H1 (cell line): Measurements from ENCODE around the gene UROD.

Source experiments
- CTCF ChIP-seq, 3 experiments: IDR thresholded peaks; 1 replicate in 2 of 3; 2 replicates in 1 of 3; pipeline versions ENCODE4 v1.5.1 to v1.6.1; 2011; ENCODE audit warnings: low read length in 3 of 3, mild to moderate bottlenecking in 3 of 3, inconsistent platforms in 2 of 3, low read depth in 1 of 3, moderate library complexity in 1 of 3; ENCODE audit not compliant: insufficient read depth in 1 of 3; ENCODE audit errors: control extremely low read depth in 1 of 3
- GABPA ChIP-seq: IDR thresholded peaks from 2 replicates; pipeline ENCODE4 v1.6.1; 2011; ENCODE audit warnings: mild to moderate bottlenecking, low read length, moderate library complexity, borderline replicate concordance; ENCODE audit not compliant: insufficient read depth
- KDM4A ChIP-seq: IDR thresholded peaks from one replicate; pipeline ENCODE4 v1.7.1; 2012; ENCODE audit warnings: low read depth, mild to moderate bottlenecking, moderate library complexity, low read length, inconsistent platforms; ENCODE audit not compliant: severe bottlenecking

- TF ChIP-seq CTCF (IDR thresholded peaks at IDR 0.05; ENCODE audit: control extremely low read depth in 1 of 3, insufficient read depth in 1 of 3, low read depth in 1 of 3, low read length in 3 of 3) (no peak), KDM4A (no peak), GABPA (no peak)
Observed at GRCh38 chr1:45023663-45024062, 11.6 kb downstream of the UROD start.
